ENCODE measurements around the gene UBE2F. TPM values are rescaled to one million over a fixed set of nuclear protein-coding genes. Genes with fewer than 3 reads are reported as not detected.
"Not testable (repeated sequence)": the region's sequence is repeated elsewhere in the genome, so short reads cannot be mapped to it uniquely, and the experiment has no call there.

UBE2F gene
- total and polyA plus RNA-seq, 2 of the 4 experiments (the other 2 are of a cell fraction), result 44.6 to 59.8 TPM

DNA sequence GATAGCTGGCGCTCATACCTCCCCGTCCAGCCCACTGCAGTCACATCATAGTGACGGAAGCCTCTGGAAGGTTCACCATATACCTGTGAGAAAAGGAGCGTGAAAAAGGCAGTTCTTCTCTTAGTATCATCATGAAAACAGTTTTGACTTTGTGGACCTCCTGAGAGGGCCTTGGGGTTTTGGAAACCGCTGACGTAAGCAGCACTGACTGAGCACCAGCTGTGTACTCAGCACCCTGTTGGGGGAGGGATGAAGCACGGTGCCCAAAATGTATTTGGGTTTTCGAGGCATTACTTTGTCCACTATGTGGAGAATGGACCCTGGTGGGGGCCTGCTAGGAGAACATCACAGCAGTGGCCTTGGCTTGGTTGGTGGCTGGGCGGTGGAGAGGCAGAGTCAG lies 99.4 kb downstream of the UBE2F start:
- H3K4me1 ChIP-seq (ENCODE audit: control insufficient read depth, insufficient read depth, low read length), result no peaks in the 10 kb centered on the region
- no peak overlapping the region for H2BK20ac ChIP-seq (ENCODE audit: low read depth, low read length)
- peaks cover 18% of the 10 kb centered on the region for H3K36me3 ChIP-seq (ENCODE audit: control insufficient read depth, insufficient read depth, low read length)
- H4K20me1 ChIP-seq (ENCODE audit: insufficient read depth, low read length), result no peaks in the 10 kb centered on the region
- no peak overlapping the region for H3K4ac ChIP-seq (ENCODE audit: low read depth, low read length)
- H2BK5ac ChIP-seq (ENCODE audit: low read depth, low read length, poor library complexity, severe bottlenecking), result no peak overlapping the region
- BruUV-seq (replicated peaks), result no TSS peak
- no peaks in the 10 kb centered on the region; the same call in 1 of the 2 replicates for H3K9me1 ChIP-seq (ENCODE audit: insufficient read depth, low read length)
- no peak overlapping the region for H2BK120ac ChIP-seq (ENCODE audit: low read depth, low read length)
- no peak overlapping the region for H2AFZ ChIP-seq (replicated peaks; ENCODE audit: low read length, poor library complexity)
- no peak overlapping the region for H2BK15ac ChIP-seq (ENCODE audit: low read depth, low read length)
- dilution Hi-C loops (cut with HindIII; ENCODE audit: low sequenced_read_pairs, unreplicated experiment) (no loop called here), in situ Hi-C loops (cut with MboI; ENCODE audit: low sequenced_read_pairs) (no loop called here), intact Hi-C loops (cut with micrococcal nuclease) (no loop called here)
- no peak overlapping the region for H2AK5ac ChIP-seq (ENCODE audit: low read depth, low read length)
- H3K27ac ChIP-seq (ENCODE audit: insufficient read depth, low read length), result no peak overlapping the region
- H3K79me1 ChIP-seq (ENCODE audit: low read depth in 1 of 2, low read length in 2 of 2), result peaks cover 0 to 21% of the 10 kb centered on the region in 2 experiments; a peak in 3 of 4 replicates
- no peak overlapping the region for H4K91ac ChIP-seq (ENCODE audit: insufficient read depth, low read depth, low read length)
- H3K14ac ChIP-seq (replicated peaks; ENCODE audit: low read depth, low read length), result no peak overlapping the region
- DNase-seq (no peak), ATAC-seq (ENCODE audit: low read depth) (no peak)
- ChIA-PET POLR2A (ENCODE audit: unreplicated experiment) (no interaction called here), CTCF (no interaction called here)
- no peaks in the 10 kb centered on the region for H3K9me3 ChIP-seq (ENCODE audit: control insufficient read depth, insufficient read depth, low read length)
- no peak overlapping the region for H2AK9ac ChIP-seq (replicated peaks; ENCODE audit: low read depth, low read length, poor library complexity)
- H3K9ac ChIP-seq (ENCODE audit: low read depth, low read length), result no peak overlapping the region
- H3K56ac ChIP-seq (ENCODE audit: extremely low read depth, insufficient read depth, low read length), result no peak overlapping the region
- H3K4me2 ChIP-seq (ENCODE audit: low read depth, low read length), result no peak overlapping the region
- WGBS, 2 experiments (ENCODE audit: extremely low coverage in 2 of 2, insufficient read length in 1 of 2), result 100% methylated on average over 2 of the region's 9 CpGs; no CpG with 5 or more reads in 1 of the 2 experiments
- H3K18ac ChIP-seq (ENCODE audit: low read depth, low read length), result no peak overlapping the region
- H3K23ac ChIP-seq (ENCODE audit: low read depth, low read length), result no peak overlapping the region
- no peak overlapping the region for H3K4me3 ChIP-seq (ENCODE audit: insufficient read depth, low read depth, low read length)
- H4K8ac ChIP-seq (ENCODE audit: low read depth in 2 of 2, low read length in 2 of 2), result no peak overlapping the region
- H3K27me3 ChIP-seq (ENCODE audit: control insufficient read depth, insufficient read depth, low read length), result no peaks in the 10 kb centered on the region
- TF ChIP-seq BHLHE40 (IDR thresholded peaks at IDR 0.05; ENCODE audit: low read depth, low read length) (no peak), CEBPB (IDR thresholded peaks at IDR 0.05; ENCODE audit: low read depth, low read length) (no peak), RFX5 (IDR thresholded peaks at IDR 0.05; ENCODE audit: low read depth, low read length) (no peak), RCOR1 (IDR thresholded peaks at IDR 0.05; ENCODE audit: insufficient replicate concordance, low read length) (no peak), FOS (IDR thresholded peaks at IDR 0.05; ENCODE audit: low read depth, low read length) (no peak), POLR2A (IDR thresholded peaks at IDR 0.05; ENCODE audit: low read depth, low read length) (no peak), SMC3 (IDR thresholded peaks at IDR 0.05; ENCODE audit: low read depth, low read length) (no peak), MAFK (IDR thresholded peaks at IDR 0.05; ENCODE audit: low read depth, low read length) (no peak), MXI1 (IDR thresholded peaks at IDR 0.05; ENCODE audit: borderline replicate concordance, low read depth, low read length) (no peak), CHD1 (IDR thresholded peaks at IDR 0.05; ENCODE audit: low read depth, low read length) (no peak)
- TF ChIP-seq, protein P1, sequence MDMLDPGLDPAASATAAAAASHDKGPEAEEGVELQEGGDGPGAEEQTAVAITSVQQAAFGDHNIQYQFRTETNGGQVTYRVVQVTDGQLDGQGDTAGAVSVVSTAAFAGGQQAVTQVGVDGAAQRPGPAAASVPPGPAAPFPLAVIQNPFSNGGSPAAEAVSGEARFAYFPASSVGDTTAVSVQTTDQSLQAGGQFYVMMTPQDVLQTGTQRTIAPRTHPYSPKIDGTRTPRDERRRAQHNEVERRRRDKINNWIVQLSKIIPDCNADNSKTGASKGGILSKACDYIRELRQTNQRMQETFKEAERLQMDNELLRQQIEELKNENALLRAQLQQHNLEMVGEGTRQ (IDR thresholded peaks at IDR 0.05; ENCODE audit: low read depth, low read length), result no peak
- no peak overlapping the region for H4K5ac ChIP-seq (ENCODE audit: low read depth, low read length)

DNA sequence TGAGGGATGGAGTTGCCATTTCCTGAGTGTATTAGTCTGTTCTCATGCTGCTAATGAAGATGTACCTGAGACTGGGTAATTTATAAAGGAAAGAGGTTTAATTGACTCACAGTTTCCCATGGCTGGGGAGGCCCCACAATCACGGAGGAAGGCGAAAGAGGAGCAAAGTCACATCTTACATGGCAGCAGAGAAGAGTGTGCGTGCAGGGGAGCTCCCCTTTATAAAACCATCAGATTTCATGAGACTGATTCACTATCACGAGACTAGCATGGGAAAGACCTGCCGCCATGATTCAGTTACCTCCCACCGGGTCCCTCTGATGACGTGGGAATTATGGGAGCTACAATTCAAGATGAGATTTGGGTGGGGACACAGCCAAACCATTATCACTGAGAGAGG lies 99.9 kb downstream of the UBE2F start:
- H3K56ac ChIP-seq (ENCODE audit: extremely low read depth, insufficient read depth, low read length); H4K91ac ChIP-seq (ENCODE audit: insufficient read depth, low read depth, low read length); H4K8ac ChIP-seq (ENCODE audit: low read depth in 2 of 2, low read length in 2 of 2); H3K27ac ChIP-seq (ENCODE audit: insufficient read depth, low read length); H4K20me1 ChIP-seq (ENCODE audit: insufficient read depth, low read length); H3K4ac ChIP-seq (ENCODE audit: low read depth, low read length); H3K23ac ChIP-seq (ENCODE audit: low read depth, low read length); H2AFZ ChIP-seq (replicated peaks; ENCODE audit: low read length, poor library complexity); H3K27me3 ChIP-seq (ENCODE audit: control insufficient read depth, insufficient read depth, low read length); H3K9ac ChIP-seq (ENCODE audit: low read depth, low read length); H2AK9ac ChIP-seq (replicated peaks; ENCODE audit: low read depth, low read length, poor library complexity); H3K4me3 ChIP-seq (ENCODE audit: insufficient read depth, low read depth, low read length); H2BK5ac ChIP-seq (ENCODE audit: low read depth, low read length, poor library complexity, severe bottlenecking); DNase-seq; intact Hi-C loops (cut with micrococcal nuclease); CTCF ChIA-PET; H2BK20ac ChIP-seq (ENCODE audit: low read depth, low read length); H2BK15ac ChIP-seq (ENCODE audit: low read depth, low read length); H3K9me3 ChIP-seq (ENCODE audit: control insufficient read depth, insufficient read depth, low read length); H3K14ac ChIP-seq (replicated peaks; ENCODE audit: low read depth, low read length); H2BK120ac ChIP-seq (ENCODE audit: low read depth, low read length); POLR2A ChIA-PET (ENCODE audit: unreplicated experiment); H3K18ac ChIP-seq (ENCODE audit: low read depth, low read length); dilution Hi-C loops (cut with HindIII; ENCODE audit: low sequenced_read_pairs, unreplicated experiment); H3K9me1 ChIP-seq (ENCODE audit: insufficient read depth, low read length); ATAC-seq (ENCODE audit: low read depth); BruUV-seq (replicated peaks); H4K5ac ChIP-seq (ENCODE audit: low read depth, low read length); H3K4me2 ChIP-seq (ENCODE audit: low read depth, low read length); H2AK5ac ChIP-seq (ENCODE audit: low read depth, low read length); H3K4me1 ChIP-seq (ENCODE audit: control insufficient read depth, insufficient read depth, low read length); in situ Hi-C loops (cut with MboI; ENCODE audit: low sequenced_read_pairs): not testable (repeated sequence)
- peaks cover 0 to 16% of the 10 kb centered on the region in 2 experiments; a peak in 3 of 4 replicates for H3K79me1 ChIP-seq (ENCODE audit: low read depth in 1 of 2, low read length in 2 of 2)
- WGBS, 2 experiments (ENCODE audit: extremely low coverage in 2 of 2, insufficient read length in 1 of 2), result 95% methylated on average over 4 of the region's 7 CpGs; no CpG with 5 or more reads in 1 of the 2 experiments
- peaks cover 18% of the 10 kb centered on the region for H3K36me3 ChIP-seq (ENCODE audit: control insufficient read depth, insufficient read depth, low read length)
